HG03457 (cell line): Measurements from ENCODE around the gene PTPRN2.
"Not testable (repeated sequence)": the region's sequence is repeated elsewhere in the genome, so short reads cannot be mapped to it uniquely, and the experiment has no call there.

Experiments used
- ATAC-seq: cut with Tn5 transposase; IDR thresholded peaks from one replicate; pipeline ENCODE4 v1.9.1; 2021; ENCODE audit warnings: moderate number of reproducible peaks; ENCODE audit not compliant: unreplicated experiment

Gene PTPRN2

DNA sequence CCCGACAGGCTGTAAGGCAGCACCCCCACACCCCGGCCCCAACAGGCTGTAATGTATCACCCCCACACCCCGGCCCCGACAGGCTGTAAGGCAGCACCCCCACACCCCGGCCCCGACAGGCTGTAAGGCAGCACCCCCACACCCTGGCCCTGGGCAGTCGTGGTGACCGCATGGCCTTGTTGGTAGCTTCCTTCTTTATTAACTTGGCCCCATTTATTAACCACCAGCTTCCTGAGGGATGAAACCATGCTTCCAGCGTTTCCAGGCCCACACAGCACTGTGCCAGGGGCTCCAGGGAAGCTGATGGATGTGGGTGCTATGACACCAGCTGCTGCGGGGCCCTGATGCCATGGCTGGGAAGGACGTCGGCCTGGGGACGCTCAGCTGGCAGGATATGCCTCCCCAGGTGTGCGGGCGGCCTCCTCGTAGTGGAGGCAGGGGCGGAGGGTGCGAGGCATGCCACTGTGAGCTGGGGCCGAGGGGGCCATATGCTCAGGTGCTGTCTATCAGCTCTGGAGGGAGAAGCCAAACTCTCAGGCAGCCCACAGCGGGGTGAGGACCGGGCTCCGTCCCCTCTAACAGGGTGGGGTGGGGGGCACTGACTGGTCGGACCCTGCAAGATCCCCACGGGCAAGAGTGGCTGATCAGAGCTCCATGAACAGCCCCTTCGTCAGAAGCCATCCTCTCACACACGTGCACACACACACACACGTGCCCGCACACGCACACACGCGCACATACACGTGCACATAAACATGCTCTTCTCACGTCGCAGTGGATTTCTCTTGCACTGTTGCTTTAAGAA lies 311.0 kb downstream of the PTPRN2 start:
- no peak for ATAC-seq

DNA sequence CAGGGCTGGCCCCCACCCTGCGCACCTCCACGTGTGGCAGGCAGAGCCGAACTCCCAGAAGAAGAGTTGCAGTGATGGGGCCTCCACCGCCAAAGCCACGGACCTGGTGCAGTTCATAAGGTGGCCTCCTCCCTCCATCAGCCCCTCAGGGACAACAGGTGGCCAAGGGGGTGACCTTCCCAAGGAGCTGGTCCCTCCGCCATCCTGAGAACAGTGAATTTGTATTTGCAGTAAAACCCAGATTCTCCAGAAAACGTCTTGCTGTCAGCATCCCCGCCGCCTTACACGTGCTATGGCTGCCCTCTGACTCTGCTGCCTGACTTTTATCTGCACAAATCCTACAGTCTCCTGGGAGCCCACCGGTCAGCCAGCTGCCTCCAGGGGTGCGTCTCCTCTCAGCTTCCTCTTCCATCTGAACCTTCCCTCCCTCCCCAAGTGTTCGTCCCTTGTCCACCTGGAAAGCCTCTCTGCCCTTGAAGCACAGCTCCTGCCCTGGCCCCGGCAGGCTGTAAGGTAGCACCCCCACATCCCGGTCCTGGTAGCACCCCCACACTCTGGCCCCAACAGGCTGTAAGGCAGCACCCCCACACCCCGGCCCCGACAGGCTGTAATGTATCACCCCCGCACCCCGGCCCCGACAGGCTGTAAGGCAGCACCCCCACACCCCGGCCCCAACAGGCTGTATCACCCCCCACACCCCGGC lies 311.8 kb downstream of the PTPRN2 start:
- no peak for ATAC-seq

DNA sequence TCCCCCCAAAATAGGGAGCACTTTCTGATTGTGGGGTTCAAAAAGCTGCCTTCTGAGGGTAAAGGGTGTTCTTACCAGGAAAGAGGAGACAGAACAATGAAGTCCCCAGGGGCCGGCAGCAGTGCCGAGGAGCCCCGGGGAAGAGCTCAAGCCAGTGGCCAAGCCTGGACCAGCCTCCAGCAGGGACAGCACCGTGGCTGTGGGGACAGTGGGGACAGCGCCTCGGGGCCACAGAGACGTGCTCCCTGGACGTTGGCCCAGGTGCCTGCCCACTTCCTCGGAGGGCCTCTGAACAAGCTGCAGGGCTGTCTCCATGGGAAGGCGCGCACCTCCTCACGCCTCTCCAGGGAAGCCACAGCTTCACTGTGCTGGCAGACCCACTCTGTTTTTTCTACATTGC lies 312.6 kb downstream of the PTPRN2 start:
- ATAC-seq: no peak

DNA sequence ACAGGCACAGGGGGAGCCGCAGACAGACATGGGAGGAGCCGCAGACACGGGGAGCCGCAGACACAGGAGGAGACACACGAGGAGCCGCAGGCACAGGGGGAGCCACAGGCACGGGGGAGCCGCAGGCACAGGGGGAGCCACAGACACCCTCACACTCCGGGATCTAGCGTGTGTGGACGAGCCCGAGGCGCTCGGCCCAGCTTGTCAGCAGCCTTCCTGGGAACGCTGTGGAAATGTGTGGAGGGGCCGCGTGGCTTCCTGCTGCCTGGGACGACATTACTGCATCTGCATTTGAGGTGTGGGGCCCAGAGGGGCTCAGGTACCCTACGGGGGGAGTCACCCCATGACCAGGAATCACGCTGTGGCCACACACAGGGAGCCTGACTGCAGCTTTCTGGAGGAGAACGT lies 313.2 kb downstream of the PTPRN2 start:
- ATAC-seq: no peak

DNA sequence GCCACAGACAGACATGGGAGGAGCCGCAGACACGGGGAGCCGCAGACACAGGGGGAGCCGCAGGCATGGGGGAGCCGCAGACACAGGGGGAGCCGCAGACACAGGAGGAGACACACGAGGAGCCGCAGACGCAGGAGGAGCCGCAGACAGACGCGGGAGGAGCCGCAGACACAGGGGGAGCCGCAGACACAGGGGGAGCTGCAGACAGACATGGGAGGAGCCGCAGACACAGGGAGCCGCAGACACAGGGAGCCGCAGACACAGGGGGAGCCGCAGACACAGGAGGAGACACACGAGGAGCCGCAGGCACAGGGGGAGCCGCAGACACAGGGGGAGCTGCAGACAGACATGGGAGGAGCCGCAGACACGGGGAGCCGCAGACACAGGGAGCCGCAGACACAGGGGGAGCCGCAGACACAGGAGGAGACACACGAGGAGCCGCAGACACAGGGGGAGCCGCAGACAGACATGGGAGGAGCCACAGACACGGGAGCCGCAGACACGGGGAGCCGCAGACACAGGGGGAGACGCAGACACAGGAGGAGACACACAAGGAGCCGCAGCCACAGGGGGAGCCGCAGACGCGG lies 313.8 kb downstream of the PTPRN2 start:
- not testable (repeated sequence) for ATAC-seq

DNA sequence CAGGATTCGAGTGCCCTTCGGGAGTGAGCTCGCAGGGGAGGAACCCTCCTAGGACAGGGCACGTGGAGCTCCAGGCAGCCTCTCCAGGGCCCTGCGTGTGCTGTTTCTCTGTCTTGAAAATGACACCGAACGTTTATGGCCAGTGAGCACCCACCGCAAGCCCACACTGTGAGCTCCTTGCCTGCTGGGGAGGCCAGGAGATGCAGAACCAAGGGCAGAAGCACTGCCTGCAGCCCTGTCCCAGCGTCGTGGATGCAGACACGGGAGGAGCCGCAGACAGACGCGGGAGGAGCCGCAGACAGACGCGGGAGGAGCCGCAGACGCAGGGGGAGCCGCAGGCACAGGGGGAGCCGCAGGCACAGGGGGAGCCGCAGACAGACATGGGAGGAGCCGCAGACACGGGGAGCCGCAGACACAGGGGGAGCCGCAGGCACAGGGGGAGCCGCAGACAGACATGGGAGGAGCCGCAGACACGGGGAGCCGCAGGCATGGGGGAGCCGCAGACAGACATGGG lies 314.4 kb downstream of the PTPRN2 start:
- ATAC-seq: no peak

DNA sequence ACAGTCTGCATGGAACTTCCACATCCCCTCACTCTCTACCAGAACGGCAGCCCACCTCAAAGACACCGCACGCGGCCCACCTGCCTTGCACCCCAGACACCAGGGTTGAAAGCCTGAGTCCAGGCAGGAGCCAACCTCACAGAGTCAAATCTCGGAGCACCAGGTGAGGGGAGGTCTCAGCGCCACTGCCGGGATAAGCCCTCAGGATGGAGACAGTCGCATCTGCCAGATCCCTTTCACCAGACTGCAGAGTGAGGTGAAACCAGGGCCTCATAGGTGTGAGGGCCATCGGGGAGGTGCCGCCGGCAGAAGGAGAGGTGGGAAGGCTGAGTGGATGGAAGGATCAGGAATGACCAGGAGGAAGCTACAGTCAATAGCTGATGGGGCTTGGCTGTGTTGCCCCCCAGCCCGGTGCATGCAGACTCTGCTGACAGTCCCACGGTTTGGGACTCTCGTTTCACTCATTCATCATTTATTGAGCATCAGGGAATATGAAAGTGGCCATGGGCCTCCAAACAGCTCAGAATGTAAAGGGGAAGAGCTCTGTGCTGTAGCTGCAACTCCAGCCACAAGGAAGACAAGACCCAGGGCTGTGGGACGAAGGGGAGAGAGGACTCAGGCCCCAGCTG lies 315.0 kb downstream of the PTPRN2 start:
- no peak for ATAC-seq

DNA sequence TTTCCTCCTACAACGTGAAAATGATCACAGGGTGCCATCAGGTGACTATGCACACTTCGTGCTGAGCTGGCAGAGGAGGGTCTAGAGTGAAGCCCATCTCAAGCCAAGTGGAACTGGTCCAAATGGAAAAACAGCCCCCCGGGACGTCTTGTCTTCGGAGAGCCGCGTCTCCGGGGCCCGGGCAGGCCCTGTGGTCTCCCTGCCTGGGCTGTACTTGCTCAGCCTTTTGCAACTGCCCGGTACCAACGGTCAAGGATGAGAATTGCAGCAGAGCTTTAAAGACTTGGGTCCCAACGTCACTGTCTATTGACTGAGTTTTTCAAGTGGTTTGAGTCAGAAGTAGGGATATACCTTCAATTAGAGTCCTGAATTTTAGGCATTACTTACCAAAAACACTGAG lies 315.5 kb downstream of the PTPRN2 start:
- ATAC-seq: no peak

DNA sequence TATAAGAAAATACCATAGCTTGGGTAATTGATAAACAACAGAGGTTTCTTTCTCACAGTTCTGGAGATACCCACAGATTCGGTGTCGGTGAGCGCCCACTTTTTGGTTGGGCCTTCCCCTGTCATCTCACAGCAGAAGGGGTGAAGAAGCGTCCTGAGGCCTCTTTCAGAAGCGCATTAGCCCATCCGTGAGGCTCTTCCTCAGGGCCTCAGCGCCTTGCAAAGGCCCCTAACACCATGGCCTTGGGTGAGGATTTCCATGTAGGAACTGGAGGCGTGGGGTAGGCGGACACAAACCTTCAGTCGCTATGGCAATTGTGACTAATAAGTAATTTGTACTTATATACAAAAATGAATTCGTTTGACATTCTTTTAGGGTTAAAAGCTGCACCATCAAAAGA lies 316.0 kb downstream of the PTPRN2 start:
- ATAC-seq: no peak

DNA sequence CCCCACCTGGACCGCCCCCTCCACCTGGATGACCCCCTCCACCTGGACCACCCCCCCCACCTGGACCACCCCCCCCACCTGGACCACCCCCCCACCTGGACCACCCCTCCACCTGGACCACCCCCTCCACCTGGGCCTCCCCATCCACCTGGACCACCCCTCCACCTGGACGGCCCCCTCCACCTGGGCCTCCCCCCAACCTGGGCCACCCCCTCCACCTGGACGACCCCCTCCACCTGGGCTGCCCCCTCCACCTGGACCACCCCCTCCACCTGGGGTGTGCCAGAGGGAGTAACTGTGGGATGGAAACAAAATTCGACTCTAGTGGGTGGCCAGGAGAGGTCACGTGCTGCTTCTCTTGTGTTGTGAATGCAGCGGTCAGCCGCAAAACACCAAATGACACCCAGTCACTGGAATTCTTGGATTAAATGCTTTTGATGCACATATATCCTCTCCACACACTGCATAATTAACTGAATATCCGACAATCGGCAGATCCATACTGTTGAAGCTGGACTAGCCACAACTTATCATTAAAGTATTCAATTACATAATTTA lies 316.7 kb downstream of the PTPRN2 start:
- no peak for ATAC-seq

DNA sequence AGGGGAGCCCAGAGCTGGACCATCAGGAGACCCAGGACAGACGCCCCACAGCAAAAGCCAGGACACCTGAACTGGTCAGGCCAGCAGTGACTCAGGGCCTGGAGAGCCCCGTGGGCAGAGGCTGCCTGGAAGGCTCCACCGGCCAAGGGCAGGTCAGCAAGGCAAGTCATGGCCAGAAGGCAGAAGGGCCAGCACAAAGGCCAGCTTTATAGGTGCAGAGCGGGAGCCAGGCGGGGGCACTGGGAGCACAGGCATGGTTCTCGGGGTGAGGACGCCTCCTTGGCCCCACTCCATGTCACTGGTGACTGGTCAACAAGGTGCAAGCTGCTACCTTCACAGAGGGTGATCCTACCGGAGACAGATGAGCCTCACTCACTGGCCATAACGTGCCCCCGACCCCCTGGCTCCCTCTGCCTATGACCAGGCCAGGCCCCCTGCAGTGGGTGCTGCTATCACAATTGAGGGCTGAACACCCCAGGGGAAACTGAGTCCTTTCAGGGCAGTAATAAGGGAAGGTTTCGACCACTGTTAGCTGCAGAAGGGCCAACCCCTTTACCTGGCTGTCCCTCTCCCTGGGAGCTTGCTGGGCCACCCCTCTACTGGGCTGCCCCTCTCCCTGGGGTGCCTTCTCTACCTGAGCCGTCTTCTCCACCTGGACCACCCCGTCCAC lies 317.4 kb downstream of the PTPRN2 start:
- no peak for ATAC-seq

DNA sequence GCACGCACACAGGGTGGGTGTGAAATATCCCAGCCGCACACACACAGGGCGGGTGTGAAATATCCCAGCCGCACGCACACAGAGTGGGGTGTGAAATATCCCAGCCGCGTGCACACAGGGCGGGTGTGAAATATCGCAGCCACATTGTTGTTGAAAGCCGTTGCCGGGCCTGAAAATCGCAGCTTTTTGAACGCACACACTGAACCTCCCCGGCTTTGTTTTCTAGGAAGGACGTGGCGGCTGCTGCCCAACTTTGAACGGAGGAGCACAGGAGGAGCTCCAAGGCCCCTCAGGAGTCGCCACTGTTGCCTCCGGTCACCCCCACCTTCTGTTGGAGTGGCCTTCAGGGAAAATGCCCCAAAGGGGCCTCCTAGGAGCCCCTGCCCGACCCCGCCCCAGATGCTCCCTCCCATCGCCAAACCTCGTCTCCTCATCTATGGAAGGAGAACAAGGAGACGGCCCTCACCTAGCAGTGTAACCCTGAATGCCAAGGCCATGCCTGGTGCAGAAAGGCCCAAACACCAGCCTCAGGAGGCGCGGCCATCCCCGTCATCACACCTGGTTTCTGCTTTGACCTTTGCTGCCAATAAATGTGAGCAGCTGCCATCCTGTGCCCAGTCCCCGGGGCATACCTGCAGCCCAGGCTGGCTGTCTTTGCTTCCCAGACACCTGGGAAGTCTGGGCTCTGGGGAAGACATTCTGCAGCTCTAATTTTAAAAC lies 318.6 kb downstream of the PTPRN2 start:
- ATAC-seq: no peak

DNA sequence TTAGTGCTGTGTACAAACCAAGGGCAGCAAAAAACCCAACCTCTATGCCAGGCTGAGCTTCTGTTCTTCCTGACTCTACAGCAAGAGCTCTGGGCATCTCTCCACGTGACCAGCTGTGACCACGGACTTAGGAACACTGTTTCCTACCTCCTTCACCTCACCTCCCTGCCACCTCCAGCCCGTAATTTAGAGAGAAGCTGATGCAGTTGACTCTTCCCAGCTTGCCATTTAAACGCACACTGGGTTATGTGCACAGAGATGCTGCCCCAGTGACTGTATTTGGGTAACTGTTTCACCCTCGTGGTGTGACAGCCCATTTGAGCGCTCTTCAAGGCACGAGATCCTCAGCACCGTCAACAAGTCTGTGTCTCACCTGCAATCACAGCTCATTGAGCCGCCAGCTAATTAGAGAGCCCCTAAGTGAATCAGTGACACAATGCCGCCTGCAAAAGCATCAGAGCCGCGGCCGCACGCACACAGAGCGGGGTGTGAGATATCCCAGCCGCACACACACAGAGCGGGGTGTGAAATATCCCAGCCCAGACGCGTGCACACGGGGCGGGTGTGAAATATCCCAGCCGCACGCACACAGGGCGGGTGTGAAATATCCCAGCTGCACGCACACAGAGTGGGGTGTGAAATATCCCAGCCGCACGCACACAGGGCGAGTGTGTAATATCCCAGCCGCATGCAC lies 319.7 kb downstream of the PTPRN2 start:
- ATAC-seq: no peak

DNA sequence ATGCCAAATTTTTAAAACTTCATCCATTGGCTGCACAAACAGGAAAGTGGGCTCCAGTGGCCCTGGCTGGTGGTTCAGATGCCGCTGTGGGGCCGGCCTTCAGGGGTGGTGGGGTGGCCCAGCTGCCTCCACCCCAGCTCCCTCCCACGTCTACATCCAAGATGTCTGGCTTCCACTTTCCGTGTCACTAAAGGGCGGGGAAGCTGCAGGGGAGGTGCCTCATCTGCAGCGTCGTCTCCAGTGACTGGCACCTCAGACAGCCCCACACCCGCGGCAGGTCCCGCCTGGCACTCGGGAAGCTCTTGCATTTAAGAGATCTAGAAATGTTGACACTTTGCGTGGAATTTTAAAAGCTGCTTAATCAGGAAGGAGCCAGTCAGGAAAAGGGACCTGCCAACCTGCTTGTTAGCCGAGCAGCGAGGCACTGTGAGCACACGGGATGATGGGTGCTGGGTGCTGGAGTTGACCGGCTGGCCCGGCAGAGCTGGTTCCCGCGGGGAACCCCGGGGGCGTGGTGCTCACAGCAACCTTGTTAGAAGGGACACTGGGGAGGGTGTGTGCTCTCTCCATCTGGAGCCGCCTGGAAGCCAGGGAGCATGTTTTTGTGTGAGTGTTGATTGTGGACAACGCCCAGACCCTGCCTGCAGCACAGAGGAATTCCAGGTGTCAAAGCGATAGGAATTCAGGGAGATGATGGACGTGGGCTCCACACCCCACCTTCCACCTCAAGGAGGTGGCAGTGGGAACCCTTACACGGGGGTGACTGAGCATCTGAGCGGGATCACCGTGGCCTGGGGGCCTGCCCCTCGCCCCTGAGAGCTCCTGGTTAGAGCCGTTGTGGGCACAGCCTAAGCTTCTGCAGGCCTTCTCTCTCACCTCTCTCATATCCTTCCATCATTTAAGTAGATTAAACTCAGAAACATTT lies 320.5 kb downstream of the PTPRN2 start:
- no peak for ATAC-seq

DNA sequence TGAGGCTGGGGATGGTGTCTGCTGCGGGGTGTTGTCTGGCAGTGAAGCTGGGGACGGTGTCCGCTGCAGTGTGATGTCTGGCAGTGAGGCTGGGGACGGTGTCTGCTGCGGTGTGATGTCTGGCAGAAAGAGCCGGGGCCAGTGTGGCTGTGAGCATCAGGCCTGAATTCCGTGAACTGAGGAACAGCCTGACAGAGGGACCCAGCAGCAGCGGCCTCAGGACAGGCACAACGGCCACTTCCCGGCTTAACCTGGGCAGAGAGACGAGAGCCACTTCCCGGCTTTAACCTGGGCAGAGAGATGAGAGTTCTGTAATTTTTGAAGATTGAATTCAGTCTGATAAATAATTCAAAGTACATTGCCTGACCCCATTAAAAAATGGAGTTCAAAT lies 321.2 kb downstream of the PTPRN2 start:
- ATAC-seq: no peak

DNA sequence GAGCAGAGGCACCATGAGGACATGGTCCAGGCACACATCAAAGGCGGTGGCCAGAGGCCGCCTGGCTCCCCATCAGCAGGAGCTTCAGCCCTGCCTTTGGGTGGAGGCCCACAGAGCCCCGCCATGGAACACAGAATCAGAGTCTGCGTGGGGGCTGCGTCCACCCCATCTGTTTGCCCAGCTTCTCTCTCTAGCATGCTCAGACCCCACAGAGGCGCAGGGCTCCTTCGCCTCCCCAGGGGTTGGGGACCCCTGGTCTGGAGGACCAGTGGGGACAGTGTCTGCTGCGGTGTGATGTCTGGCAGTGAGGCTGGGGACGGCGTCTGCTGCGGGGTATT lies 321.9 kb downstream of the PTPRN2 start:
- ATAC-seq: no peak

DNA sequence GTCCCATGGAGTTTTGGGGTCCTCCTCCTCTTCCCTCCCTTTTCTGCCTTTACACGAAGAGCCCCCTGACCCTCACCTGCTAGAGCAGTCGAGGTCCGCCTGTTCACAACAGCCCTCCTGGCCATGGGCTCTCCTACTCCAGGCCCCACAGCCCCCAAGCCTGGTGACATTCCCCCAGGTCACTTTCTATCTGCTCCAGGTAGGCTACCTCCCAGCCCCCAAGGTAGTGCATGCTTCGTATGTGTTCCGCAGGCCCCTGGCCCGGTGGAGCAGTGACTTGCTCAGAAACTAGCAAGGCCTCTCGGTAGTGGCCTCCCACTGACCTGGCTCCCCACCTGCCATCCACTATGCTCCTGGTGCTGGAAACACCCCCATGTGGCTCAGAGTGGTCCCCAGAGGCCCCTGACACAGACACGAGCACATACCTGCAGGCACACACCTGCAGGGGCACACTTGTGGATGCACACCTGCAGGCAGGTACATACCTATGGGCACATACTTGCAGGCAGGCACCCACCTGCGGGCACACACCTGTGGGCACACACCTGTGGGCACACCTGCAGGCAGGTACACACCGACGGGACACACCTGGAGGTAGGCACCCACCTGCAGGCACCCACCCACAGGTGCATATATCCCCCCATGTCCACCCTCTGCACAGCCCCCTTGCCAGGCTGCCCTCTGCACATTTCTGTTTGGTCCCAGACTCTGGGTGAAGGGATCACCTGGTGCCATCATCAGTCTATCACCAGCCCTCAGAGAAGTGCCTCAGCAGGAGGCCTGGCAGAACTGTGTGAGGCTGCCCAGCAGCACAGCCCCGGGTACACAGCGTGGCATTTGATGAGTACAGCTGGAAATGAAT lies 322.5 kb downstream of the PTPRN2 start:
- no peak for ATAC-seq
